HG03442 (cell line): ENCODE results near the gene RRAGD.

Experiments
- ATAC-seq: cut with Tn5 transposase; IDR thresholded peaks from one replicate; pipeline ENCODE4 v1.9.1; 2021; ENCODE audit warnings: mild to moderate bottlenecking, moderate library complexity; ENCODE audit not compliant: unreplicated experiment

RRAGD gene

GRCh38 chr6:89348372-89348771 lies 63.7 kb downstream of the RRAGD start:
- ATAC-seq: no peak

DNA sequence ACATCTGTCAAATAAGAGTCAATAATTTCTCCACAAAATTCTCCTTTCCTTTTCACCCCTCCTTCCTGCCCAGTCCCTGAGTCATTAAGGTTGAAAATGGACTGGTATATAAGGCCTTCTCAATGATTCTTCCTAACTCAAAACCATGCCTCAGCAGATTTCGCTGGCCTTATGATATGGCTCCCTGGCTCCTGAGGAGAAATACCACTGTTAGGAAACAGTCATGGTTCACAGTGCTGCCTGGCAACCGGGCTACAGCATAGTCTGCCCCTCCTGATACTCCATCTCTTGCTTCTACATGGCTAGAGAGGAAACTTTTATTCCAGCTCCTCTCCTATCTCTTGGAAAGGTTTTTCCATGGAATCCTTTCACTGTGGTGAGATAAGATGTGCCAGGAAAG lies 64.2 kb downstream of the RRAGD start:
- no peak for ATAC-seq

DNA sequence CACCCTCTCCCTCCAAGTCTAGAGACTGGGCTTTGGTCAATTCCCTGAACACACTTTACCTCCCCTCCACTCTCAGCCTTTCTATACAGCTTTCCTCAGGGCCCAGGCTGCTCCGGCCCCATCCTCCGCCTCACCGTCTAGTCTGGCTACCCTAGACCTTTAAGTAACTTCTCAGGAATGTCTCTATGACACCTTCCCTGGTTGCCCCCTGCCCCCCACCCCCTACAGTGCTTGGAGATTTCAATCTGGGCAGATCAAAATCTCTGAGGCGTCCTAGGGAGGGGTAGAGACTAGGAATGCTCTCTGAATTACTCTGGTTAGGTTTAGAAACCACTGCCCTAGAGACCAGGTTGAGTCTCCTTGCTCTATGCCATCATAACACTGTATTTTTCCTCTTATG lies 65.6 kb downstream of the RRAGD start:
- ATAC-seq: no peak

DNA sequence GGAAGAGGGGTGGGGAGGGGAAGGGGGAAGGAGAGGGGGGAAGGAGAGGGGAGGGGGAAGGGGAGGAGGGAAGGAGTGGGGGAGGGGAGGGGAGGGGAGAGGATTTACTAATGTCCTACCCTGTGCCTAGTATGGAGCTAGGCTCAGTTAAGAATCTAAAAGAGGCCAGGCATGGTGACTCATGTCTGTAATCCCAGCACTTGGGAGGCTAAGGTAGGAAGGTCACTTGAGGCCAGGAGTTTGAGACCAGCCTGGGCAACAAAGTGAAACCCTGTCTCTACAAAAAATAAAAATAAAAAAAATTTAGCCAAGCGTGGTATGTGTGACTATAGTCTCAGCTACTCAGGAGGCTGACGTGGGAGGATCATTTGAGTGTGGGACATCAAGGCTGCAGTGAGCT lies 72.5 kb downstream of the RRAGD start:
- no peak for ATAC-seq

DNA sequence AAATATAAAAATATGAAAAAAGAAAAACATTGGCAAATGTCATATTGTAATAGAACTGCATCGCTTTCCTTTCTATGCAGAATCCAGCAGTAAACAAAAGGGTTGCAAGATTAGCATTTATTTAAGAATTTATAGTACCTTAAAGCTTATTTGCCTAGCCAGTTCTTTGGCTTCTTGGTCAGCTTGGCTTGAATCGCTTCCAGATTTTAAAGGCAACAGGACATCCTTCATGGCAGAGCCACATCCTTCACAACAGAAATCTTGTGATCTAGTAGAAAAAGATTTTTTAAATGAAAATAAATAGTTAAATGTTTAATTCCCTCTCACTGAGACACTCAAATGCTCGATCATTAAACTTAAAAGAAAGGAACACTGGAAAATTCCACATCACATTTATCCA lies 76.9 kb downstream of the RRAGD start:
- ATAC-seq: no peak

DNA sequence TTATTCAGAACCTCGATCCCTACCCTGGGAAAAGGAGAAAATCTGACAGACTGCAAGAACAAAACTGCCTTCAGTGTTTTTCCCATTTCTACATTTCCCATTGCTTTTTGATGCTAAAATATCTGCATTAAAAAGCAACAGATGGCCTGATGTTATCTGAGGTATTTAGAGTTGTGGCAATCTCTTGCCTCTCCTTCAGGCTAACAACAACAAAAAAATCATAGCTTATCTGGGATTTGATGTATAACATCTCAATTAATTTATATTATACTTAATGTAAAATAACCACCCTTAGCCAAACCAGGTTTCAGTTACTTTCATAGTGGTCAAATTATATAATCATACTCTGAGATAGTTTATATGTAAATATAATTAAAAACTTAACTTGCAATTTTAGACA lies 81.2 kb downstream of the RRAGD start:
- ATAC-seq: no peak

DNA sequence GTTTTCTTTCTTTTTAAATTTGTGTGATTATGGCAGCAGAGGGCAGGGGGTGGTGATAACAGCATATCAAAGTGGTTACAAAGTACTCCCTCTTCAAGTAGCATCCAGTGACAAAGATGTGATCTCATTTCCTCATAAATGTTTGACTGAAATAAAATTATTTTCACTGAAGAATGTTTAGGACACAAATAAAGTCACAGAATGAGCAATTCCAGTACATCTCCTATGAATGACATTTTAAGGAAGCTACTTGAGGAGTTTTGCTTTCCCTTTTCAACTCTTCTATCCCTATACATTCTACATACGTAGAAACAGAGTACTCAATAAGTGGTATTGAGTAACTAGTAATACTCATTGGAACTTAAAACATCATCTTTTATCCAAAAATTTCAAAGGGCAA lies 83.1 kb downstream of the RRAGD start:
- ATAC-seq: no peak

DNA sequence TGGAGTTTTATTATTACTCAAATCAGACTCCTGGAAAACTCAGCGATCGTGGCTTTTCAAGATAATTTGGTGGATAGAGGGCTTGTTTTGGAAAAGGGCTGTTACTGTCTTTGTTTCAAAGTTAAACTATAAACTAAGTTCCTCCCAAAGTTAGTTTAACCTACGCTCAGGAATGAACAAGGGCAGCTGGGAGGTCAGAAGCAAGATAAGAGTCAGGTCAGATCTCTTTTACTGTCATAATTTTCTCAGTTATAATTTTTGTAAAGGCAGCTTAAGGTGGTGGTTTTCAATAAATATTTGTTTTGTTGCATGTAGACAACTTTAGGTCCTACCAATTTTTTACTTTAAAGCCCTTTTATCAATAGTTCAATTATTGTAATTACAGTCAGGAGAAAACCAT lies 87.8 kb downstream of the RRAGD start:
- no peak for ATAC-seq

DNA sequence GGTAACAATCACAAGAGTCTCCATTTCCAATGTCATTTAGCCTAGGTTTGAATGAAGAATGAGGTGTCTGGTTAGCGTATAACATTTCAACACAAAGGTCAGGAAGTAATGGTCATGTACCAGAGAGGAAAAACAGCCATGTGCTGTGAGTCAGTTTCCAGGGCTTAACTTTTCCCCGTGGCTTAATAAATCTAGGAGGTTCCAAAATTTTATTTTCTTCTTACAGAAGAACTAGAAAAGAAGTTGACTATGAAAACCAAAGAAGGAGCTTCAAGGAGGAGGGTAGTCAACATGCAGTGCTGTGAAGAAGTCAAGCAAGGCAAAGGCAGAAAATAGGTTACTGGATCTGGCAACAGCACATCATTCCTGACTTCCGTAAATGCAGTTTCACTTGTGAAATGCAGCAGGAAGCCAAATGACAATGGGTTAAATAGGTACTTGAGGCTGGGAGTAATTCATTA lies 88.5 kb downstream of the RRAGD start:
- no peak for ATAC-seq

GRCh38 chr6:89321131-89321970 lies 90.7 kb downstream of the RRAGD start:
- no peak for ATAC-seq

- ATAC-seq: no peak
Measured at GRCh38 chr6:89320012-89320559, 92.0 kb downstream of the RRAGD start.

DNA sequence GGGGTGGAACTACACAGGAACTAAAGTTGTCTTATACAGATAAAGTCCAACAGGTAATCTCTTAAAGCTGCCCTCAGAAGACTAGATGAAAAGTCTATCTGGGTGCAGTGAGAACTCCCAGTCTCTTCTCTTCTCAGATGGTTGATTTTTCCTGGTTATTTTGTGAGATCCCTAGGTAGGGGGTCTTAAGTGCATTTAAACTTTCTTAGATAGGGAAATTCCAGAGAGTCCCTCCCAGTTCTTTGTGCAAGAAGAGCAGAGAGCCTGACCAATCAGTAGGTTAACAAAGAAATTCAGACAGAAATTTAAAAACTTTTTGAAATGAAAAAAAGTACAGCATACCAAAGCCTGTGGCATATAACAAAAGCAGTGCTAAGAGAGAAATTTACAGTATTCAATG lies 95.0 kb downstream of the RRAGD start:
- no peak for ATAC-seq

- ATAC-seq: no peak
Measured at GRCh38 chr6:89315249-89315885, 96.7 kb downstream of the RRAGD start, which contains the start of gene GABRR2. Gene GABRR2, minus strand, starts transcription at chr6:89315299. Its CDS starts 134 bp downstream, at chr6:89315165.

- no peak for ATAC-seq
Measured at GRCh38 chr6:89314692-89315091, 97.4 kb downstream of the RRAGD start.
